HFFc6 (cell line): ENCODE results near the gene CEP290. TPM values are rescaled to one million over a fixed set of nuclear protein-coding genes. Genes with fewer than 3 reads are reported as not detected.
A peak's percentile ranks its signal among the peaks of the same experiment; 100 is the strongest.

Experiments used
- DNase-seq: peaks from one replicate; pipeline ENCODE4 v3.0.0-alpha.2; 2018
- H3K27ac Mint-ChIP-seq: 2 replicates; pipeline ENCODE4 v1.8.0; 2020; ENCODE audit warnings: mild to moderate bottlenecking, mixed read lengths
- H3K27me3 Mint-ChIP-seq: 2 replicates; pipeline ENCODE4 v1.8.0; 2021; ENCODE audit warnings: mild to moderate bottlenecking, moderate library complexity, mixed read lengths; ENCODE audit not compliant: insufficient read depth
- H3K36me3 Mint-ChIP-seq: 2 replicates; pipeline ENCODE4 v1.8.0; 2021; ENCODE audit warnings: low read depth, mixed read lengths
- H3K4me1 Mint-ChIP-seq: 2 replicates; pipeline ENCODE4 v1.8.0; 2020; ENCODE audit warnings: low read depth, mixed read lengths
- H3K4me3 Mint-ChIP-seq: 2 replicates; pipeline ENCODE4 v1.8.0; 2020; ENCODE audit warnings: mild to moderate bottlenecking, moderate library complexity, mixed read lengths
- H3K9me3 Mint-ChIP-seq: 2 replicates; pipeline ENCODE4 v1.8.0; 2020; ENCODE audit warnings: mild to moderate bottlenecking, mixed read lengths
- CTCF ChIP-seq: fragments of 200-600 bp; sonication (generic); IDR thresholded peaks from 2 replicates; pipeline ENCODE4 v1.5.0; 2021; ENCODE audit warnings: antibody characterized with exemption, mild to moderate bottlenecking
- long read RNA-seq: library from polyadenylated mRNA; unstranded; transcript quantifications from one replicate; pipeline ENCODE4 v2.0.0, GENCODE V29; 2019
- total RNA-seq, 6 experiments: library from RNA; stranded (reverse); fragmentation: NEBNext Ultra II Directional; extraction: Animal tissue kit (Norgen Biotek cat#: 25700); gene quantifications; 2 replicates in 1 of 6; 3 replicates in 5 of 6; pipeline ENCODE4 v1.2.3, GENCODE V29; 2021

The CEP290 gene
- 10 to 100 TPM; 10.2 to 13.4 (median 11.7) TPM for total RNA-seq
- long read RNA-seq, partial matches to known transcripts: 7 of 12 reads
- long read RNA-seq, other reads (novel, unspliced or antisense): 5 of 12 reads

GRCh38 chr12:88141774-88142609 lies at the start of gene CEP290, which contains the start of gene TMTC3:
Gene CEP290, minus strand, starts transcription at chr12:88142088. Its CDS starts 781 bp downstream, at chr12:88141307.
Gene TMTC3, plus strand, starts transcription at chr12:88142307. Its CDS starts 6,009 bp downstream, at chr12:88148316.
- Mint-ChIP-seq H3K4me1 (peaks cover 43% of the 10 kb centered on the region), H3K27me3 (no peaks in the 10 kb centered on the region), H3K36me3 (peaks cover 24% of the 10 kb centered on the region), H3K4me3 (peak within 1 kb of the TSS; percentile 97), H3K27ac (peak within 1 kb of the TSS; percentile 96), H3K9me3 (no peaks in the 10 kb centered on the region)
- peak; percentile 100 for DNase-seq
- TF ChIP-seq CTCF: no peak

DNA sequence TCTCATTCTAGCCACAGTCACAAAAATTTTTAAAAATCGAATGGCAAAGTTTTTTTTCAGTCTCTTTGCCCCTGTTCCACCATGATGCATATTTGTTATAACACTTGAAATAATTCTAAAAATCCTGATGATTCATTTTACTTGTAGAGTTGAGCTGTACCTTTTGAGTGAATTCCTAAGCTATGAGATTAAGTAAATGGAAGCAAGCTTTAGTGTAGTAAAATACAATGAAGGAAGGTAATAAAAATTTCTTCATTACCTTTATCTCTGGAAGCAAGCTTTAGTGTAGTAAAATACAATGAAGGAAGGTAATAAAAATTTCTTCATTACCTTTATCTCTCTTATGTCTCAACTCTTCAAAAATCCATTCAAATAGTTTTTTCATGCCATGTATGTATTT lies 46.3 kb upstream of the CEP290 start:
- H3K27ac Mint-ChIP-seq: peak overlapping the region; percentile 24; the same call in 1 of the 2 replicates
- DNase-seq: peak; percentile 19
- H3K4me1 Mint-ChIP-seq: peaks cover 33% of the 10 kb centered on the region
- no peaks in the 10 kb centered on the region for H3K9me3 Mint-ChIP-seq
- no peak for TF ChIP-seq CTCF
- no peak overlapping the region; the same call in 1 of the 2 replicates for H3K4me3 Mint-ChIP-seq
- H3K36me3 Mint-ChIP-seq: peaks cover 13% of the 10 kb centered on the region
- H3K27me3 Mint-ChIP-seq: peaks cover 2% of the 10 kb centered on the region; the same call in 1 of the 2 replicates

- Mint-ChIP-seq H3K27ac (peak overlapping the region; percentile 24; the same call in 1 of the 2 replicates), H3K9me3 (no peaks in the 10 kb centered on the region), H3K4me1 (peaks cover 37% of the 10 kb centered on the region), H3K27me3 (peaks cover 2% of the 10 kb centered on the region; the same call in 1 of the 2 replicates), H3K36me3 (peaks cover 19% of the 10 kb centered on the region), H3K4me3 (no peak overlapping the region)
- no peak for TF ChIP-seq CTCF
- DNase-seq: no peak
Measured at GRCh38 chr12:88187571-88187970, 45.7 kb upstream of the CEP290 start.

- peak; percentile 60 for DNase-seq
- Mint-ChIP-seq H3K9me3 (no peaks in the 10 kb centered on the region), H3K27ac (peak overlapping the region; percentile 59), H3K27me3 (no peaks in the 10 kb centered on the region), H3K36me3 (peaks cover 34% of the 10 kb centered on the region), H3K4me3 (no peak overlapping the region), H3K4me1 (peaks cover 53% of the 10 kb centered on the region)
- TF ChIP-seq CTCF: no peak
Measured at GRCh38 chr12:88185988-88186387, 44.1 kb upstream of the CEP290 start.

DNA sequence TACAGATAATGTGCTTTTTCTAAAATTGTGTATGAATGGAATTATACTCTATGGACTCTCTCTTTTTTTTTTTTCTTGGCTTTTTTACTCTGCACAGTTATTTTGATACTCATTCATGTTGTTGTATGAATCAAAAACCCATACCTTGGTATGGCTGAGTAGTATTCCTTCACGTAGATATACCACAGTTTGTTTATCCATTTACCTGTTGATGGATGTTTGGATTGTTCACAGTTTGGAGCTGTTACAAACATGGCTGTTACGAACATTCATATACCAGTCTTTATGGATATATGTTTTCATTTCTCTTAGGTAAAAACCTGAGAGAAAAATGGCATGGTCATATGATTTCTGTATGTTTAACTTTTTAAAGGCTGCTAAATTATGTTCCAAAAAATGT lies 43.4 kb upstream of the CEP290 start:
- peaks cover 54% of the 10 kb centered on the region for H3K4me1 Mint-ChIP-seq
- no peak overlapping the region for H3K27ac Mint-ChIP-seq
- TF ChIP-seq CTCF: no peak
- peaks cover 41% of the 10 kb centered on the region for H3K36me3 Mint-ChIP-seq
- no peak for DNase-seq
- no peaks in the 10 kb centered on the region for H3K9me3 Mint-ChIP-seq
- no peaks in the 10 kb centered on the region for H3K27me3 Mint-ChIP-seq
- no peak overlapping the region for H3K4me3 Mint-ChIP-seq
